IPS-20b (cell line): ENCODE data around the gene PEBP1.

ENCODE experiments used
- H3K27ac ChIP-seq: one replicate; pipeline ENCODE4 v1.5.1; 2013; ENCODE audit warnings: low read length
- H3K27me3 ChIP-seq: 2 replicates; pipeline ENCODE4 v1.6.1; 2013; ENCODE audit warnings: mild to moderate bottlenecking, low read length, inconsistent platforms; ENCODE audit not compliant: insufficient read depth
- H3K36me3 ChIP-seq: 2 replicates; pipeline ENCODE4 v1.6.1; 2013; ENCODE audit warnings: low read depth, mild to moderate bottlenecking, inconsistent platforms, low read length, moderate library complexity; ENCODE audit not compliant: insufficient read depth
- H3K4me1 ChIP-seq: 2 replicates; pipeline ENCODE4 v1.6.1; 2013; ENCODE audit warnings: mild to moderate bottlenecking, control low read depth, inconsistent platforms, low read length, moderate library complexity; ENCODE audit not compliant: insufficient read depth
- H3K4me3 ChIP-seq: 2 replicates; pipeline ENCODE4 v1.5.1; 2013; ENCODE audit warnings: mild to moderate bottlenecking, low read length, inconsistent platforms
- H3K9ac ChIP-seq: 2 replicates; pipeline ENCODE4 v1.6.1; 2013; ENCODE audit warnings: low read depth, mild to moderate bottlenecking, inconsistent platforms, low read length, moderate library complexity
- H3K9me3 ChIP-seq: 2 replicates; pipeline ENCODE4 v1.6.1; 2013; ENCODE audit warnings: mild to moderate bottlenecking, low read depth, low read length, inconsistent platforms; ENCODE audit not compliant: insufficient read depth

PEBP1 gene

GRCh38 chr12:118137148-118137678 lies 1.3 kb downstream of the PEBP1 start:
- Histone ChIP-seq H3K27ac (peak overlapping the region; percentile 32), H3K4me3 (peak overlapping the region; percentile 91), H3K4me1 (no peaks in the 10 kb centered on the region), H3K9me3 (no peaks in the 10 kb centered on the region), H3K9ac (peak overlapping the region; percentile 96), H3K27me3 (no peaks in the 10 kb centered on the region), H3K36me3 (peaks cover 53% of the 10 kb centered on the region)

DNA sequence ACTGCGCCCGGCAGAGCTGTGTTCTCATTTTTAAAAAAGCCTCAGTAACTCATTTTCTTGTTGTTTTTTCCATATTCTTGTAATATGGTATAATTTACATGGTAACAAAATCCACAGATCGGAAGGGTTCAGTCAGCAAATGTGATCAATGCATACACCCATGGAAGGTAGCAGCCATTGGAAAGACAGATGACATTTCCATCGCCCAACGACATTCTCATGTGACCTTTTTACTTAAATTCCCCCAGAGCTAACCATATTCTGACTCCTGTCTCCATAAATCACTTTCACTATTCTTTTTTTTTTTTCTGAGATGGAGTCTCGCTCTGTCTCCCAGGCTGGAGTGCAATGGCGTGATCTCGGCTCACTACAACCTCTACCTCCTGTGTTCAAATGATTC lies 4.9 kb downstream of the PEBP1 start:
- no peak overlapping the region for H3K27ac ChIP-seq
- H3K27me3 ChIP-seq = no peaks in the 10 kb centered on the region
- no peak overlapping the region for H3K4me3 ChIP-seq
- no peaks in the 10 kb centered on the region for H3K9me3 ChIP-seq
- no peak overlapping the region for H3K9ac ChIP-seq
- H3K4me1 ChIP-seq = no peaks in the 10 kb centered on the region
- peaks cover 89% of the 10 kb centered on the region for H3K36me3 ChIP-seq

DNA sequence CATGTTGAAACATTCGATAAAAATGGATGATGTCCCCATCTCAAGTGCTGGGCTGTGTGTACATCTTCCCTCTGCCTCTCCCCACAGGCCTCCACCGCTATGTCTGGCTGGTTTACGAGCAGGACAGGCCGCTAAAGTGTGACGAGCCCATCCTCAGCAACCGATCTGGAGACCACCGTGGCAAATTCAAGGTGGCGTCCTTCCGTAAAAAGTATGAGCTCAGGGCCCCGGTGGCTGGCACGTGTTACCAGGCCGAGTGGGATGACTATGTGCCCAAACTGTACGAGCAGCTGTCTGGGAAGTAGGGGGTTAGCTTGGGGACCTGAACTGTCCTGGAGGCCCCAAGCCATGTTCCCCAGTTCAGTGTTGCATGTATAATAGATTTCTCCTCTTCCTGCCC lies 8.6 kb downstream of the PEBP1 start:
- H3K4me3 ChIP-seq = no peak overlapping the region
- H3K27ac ChIP-seq = no peak overlapping the region
- peaks cover 85% of the 10 kb centered on the region for H3K36me3 ChIP-seq
- H3K4me1 ChIP-seq = no peaks in the 10 kb centered on the region
- H3K9me3 ChIP-seq = no peaks in the 10 kb centered on the region
- no peak overlapping the region for H3K9ac ChIP-seq
- H3K27me3 ChIP-seq = no peaks in the 10 kb centered on the region

- Histone ChIP-seq H3K9me3 (no peaks in the 10 kb centered on the region), H3K36me3 (peaks cover 84% of the 10 kb centered on the region), H3K9ac (no peak overlapping the region), H3K27me3 (no peaks in the 10 kb centered on the region), H3K4me1 (no peaks in the 10 kb centered on the region), H3K4me3 (no peak overlapping the region), H3K27ac (no peak overlapping the region)
Observed at GRCh38 chr12:118145113-118145797, 9.3 kb downstream of the PEBP1 start.

GRCh38 chr12:118145798-118146156 lies 9.9 kb downstream of the PEBP1 start:
- Histone ChIP-seq H3K27ac (no peak overlapping the region), H3K9ac (no peak overlapping the region), H3K4me1 (no peaks in the 10 kb centered on the region), H3K9me3 (no peaks in the 10 kb centered on the region), H3K36me3 (peaks cover 79% of the 10 kb centered on the region), H3K27me3 (no peaks in the 10 kb centered on the region), H3K4me3 (no peak overlapping the region)

GRCh38 chr12:118148287-118148686 lies 12.4 kb downstream of the PEBP1 start:
- peaks cover 55% of the 10 kb centered on the region for H3K36me3 ChIP-seq
- H3K9ac ChIP-seq = no peak overlapping the region
- H3K4me1 ChIP-seq = no peaks in the 10 kb centered on the region
- no peaks in the 10 kb centered on the region for H3K9me3 ChIP-seq
- H3K27me3 ChIP-seq = no peaks in the 10 kb centered on the region
- no peak overlapping the region for H3K27ac ChIP-seq
- H3K4me3 ChIP-seq = no peak overlapping the region

- Histone ChIP-seq H3K27ac (no peak overlapping the region), H3K4me3 (no peak overlapping the region), H3K36me3 (peaks cover 31% of the 10 kb centered on the region), H3K27me3 (no peaks in the 10 kb centered on the region), H3K9me3 (no peaks in the 10 kb centered on the region), H3K4me1 (no peaks in the 10 kb centered on the region), H3K9ac (no peak overlapping the region)
Observed at GRCh38 chr12:118150625-118151024, 14.7 kb downstream of the PEBP1 start.

DNA sequence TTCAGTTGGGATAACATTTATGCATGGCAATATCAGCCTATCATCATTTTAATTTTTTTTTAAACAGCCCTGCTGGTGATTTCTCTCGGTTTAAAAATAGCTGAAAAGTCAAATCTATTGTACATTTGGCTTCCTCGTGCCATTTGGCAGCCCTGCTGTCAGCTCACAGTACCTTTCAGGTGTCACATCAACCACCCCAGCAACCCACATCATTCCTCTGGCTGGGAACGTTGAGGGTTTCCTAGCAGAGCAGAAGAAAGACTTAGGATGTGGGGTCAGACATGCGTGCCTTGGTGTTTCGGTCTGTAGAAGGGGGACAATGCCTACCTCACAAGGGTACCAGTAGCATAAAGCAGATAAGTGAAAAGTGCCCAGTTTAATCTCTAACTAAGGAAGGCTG lies 15.8 kb downstream of the PEBP1 start:
- no peaks in the 10 kb centered on the region for H3K9me3 ChIP-seq
- H3K27me3 ChIP-seq = no peaks in the 10 kb centered on the region
- no peak overlapping the region for H3K27ac ChIP-seq
- no peak overlapping the region for H3K4me3 ChIP-seq
- H3K9ac ChIP-seq = no peak overlapping the region
- peaks cover 21% of the 10 kb centered on the region for H3K36me3 ChIP-seq
- no peaks in the 10 kb centered on the region for H3K4me1 ChIP-seq

DNA sequence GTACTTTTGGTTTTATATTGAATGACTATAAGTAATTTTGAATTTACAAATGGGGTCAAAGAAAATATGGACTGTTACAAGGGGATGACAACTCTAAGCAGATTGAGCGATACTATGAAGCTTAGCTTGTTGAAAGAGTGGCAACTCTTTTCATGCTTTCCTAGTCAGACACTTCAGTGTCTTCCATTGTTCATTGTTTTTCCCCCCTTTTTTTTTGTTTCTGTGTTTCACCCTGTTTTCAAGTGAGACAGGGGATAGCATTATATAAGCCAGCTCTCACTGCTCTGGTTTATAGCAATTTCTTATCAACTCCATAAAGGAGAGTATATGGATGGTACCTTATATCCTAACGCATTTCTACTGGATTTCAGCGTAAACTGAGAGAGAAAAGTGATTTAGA lies 24.6 kb downstream of the PEBP1 start:
- H3K9me3 ChIP-seq = no peaks in the 10 kb centered on the region
- H3K36me3 ChIP-seq = no peaks in the 10 kb centered on the region
- H3K27me3 ChIP-seq = no peaks in the 10 kb centered on the region
- no peak overlapping the region for H3K4me3 ChIP-seq
- H3K9ac ChIP-seq = no peak overlapping the region
- no peak overlapping the region for H3K27ac ChIP-seq
- no peaks in the 10 kb centered on the region for H3K4me1 ChIP-seq

- Histone ChIP-seq H3K36me3 (no peaks in the 10 kb centered on the region), H3K27me3 (no peaks in the 10 kb centered on the region), H3K4me3 (no peak overlapping the region), H3K9ac (no peak overlapping the region), H3K9me3 (no peaks in the 10 kb centered on the region), H3K4me1 (no peaks in the 10 kb centered on the region), H3K27ac (no peak overlapping the region)
Observed at GRCh38 chr12:118164798-118165486, 29.0 kb downstream of the PEBP1 start.

- Histone ChIP-seq H3K36me3 (no peaks in the 10 kb centered on the region), H3K9ac (no peak overlapping the region)
Observed at GRCh38 chr12:118166946-118167345, 31.0 kb downstream of the PEBP1 start.

DNA sequence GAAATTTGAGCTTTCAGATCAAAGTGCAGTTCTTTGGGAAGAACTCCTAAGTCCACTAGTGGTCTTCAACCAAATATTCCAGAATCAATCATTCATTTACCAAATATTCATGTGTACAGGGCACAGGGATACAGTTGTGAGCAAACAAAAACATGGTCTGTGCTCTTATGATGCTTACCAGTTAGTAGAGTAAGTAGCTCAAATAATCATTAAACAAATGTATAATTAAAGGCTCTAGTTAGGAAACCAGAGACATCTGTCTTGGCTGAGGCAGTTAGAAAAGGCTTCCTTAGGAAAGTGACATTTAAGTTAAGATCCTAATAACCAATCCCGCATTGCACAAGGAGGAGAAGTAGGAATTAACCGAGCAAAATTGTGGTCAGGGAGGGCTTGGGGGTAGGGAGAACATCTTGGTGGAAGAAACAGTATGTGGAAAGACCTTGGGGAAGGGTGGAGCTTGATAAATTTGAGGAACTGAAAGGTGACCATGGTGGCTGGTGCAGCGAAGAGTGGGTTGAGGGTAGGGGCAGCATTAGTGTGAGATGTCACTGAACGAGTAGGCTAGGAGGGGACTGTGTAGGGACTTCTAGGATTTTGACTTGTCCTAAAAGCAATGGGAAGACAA lies 40.0 kb downstream of the PEBP1 start:
- H3K36me3 ChIP-seq = no peaks in the 10 kb centered on the region
- H3K9me3 ChIP-seq = no peaks in the 10 kb centered on the region
- H3K27ac ChIP-seq = no peak overlapping the region
- no peaks in the 10 kb centered on the region; the same call in 1 of the 2 replicates for H3K4me1 ChIP-seq
- no peaks in the 10 kb centered on the region for H3K27me3 ChIP-seq
- no peak overlapping the region for H3K9ac ChIP-seq
- H3K4me3 ChIP-seq = no peak overlapping the region

More at GRCh38 chr12:118166946-118167345, 31.0 kb downstream of the PEBP1 start:
- H3K27ac ChIP-seq = no peak overlapping the region
- H3K4me3 ChIP-seq = no peak overlapping the region
- H3K27me3 ChIP-seq = no peaks in the 10 kb centered on the region
- H3K4me1 ChIP-seq = no peaks in the 10 kb centered on the region
- H3K9me3 ChIP-seq = no peaks in the 10 kb centered on the region
